Esophagus muscularis mucosa (tissue), 4 donors: ENCODE measurements around the gene POLD1.

Experiments
- CTCF ChIP-seq, 3 experiments: fragments of 200-600 bp in 2 of 3; fragments of 450-650 bp in 1 of 3; sonication (generic) in 2 of 3; IDR thresholded peaks; one replicate each; pipeline ENCODE4 v1.5.1; 2017 to 2019; ENCODE audit warnings: antibody characterized with exemption in 3 of 3, mild to moderate bottlenecking in 2 of 3, moderate library complexity in 1 of 3
- EP300 ChIP-seq: sonication (generic); formaldehyde crosslinking; IDR thresholded peaks from one replicate; pipeline ENCODE4 v1.6.1; 2017; ENCODE audit warnings: antibody characterized with exemption
- POLR2A ChIP-seq: fragments of 450-650 bp; IDR thresholded peaks from one replicate; pipeline ENCODE4 v1.6.1; 2017; ENCODE audit warnings: antibody characterized with exemption, moderate library complexity, mild to moderate bottlenecking, low read depth
- POLR2AphosphoS5 ChIP-seq, 2 donors: sonication (generic); formaldehyde crosslinking; IDR thresholded peaks; one replicate each; pipeline ENCODE4 v1.6.1; 2017; ENCODE audit warnings: antibody characterized with exemption in 2 of 2

GRCh38 chr19:50376166-50377050 is 7.7 kb upstream of the POLD1 start, which contains the start of gene NR1H2:
- TF ChIP-seq EP300 (no peak), CTCF (IDR thresholded peaks at IDR 0.05) (peak in 1 of 3 experiments; percentile 29), POLR2AphosphoS5 (IDR thresholded peaks at IDR 0.05) (peak; percentile 97 to 99), POLR2A (no peak)
